Chondrocyte (in vitro differentiated cells): ENCODE results near the gene CNTNAP1. TPM values are rescaled to one million over a fixed set of nuclear protein-coding genes. Genes with fewer than 3 reads are reported as not detected.

Source experiments
- DNase-seq: peaks from one replicate; pipeline ENCODE4 v3.0.0; 2021; ENCODE audit warnings: mixed read lengths, low spot score
- H3K27ac Mint-ChIP-seq: one replicate; pipeline ENCODE4 v1.8.0; 2021; ENCODE audit warnings: mild to moderate bottlenecking, moderate library complexity, mixed read lengths; ENCODE audit not compliant: unreplicated experiment
- H3K27me3 Mint-ChIP-seq: 2 replicates; pipeline ENCODE4 v1.8.0; 2021; ENCODE audit warnings: low read depth, mixed read lengths
- H3K36me3 Mint-ChIP-seq: 2 replicates; pipeline ENCODE4 v1.8.0; 2021; ENCODE audit warnings: low read depth, mixed read lengths
- H3K4me1 Mint-ChIP-seq: 2 replicates; pipeline ENCODE4 v1.8.0; 2021; ENCODE audit warnings: low read depth, mild to moderate bottlenecking, mixed read lengths
- H3K4me3 Mint-ChIP-seq: one replicate; pipeline ENCODE4 v1.8.0; 2021; ENCODE audit warnings: mild to moderate bottlenecking, moderate library complexity, mixed read lengths; ENCODE audit not compliant: unreplicated experiment
- H3K9me3 Mint-ChIP-seq: 2 replicates; pipeline ENCODE4 v1.8.0; 2021; ENCODE audit warnings: low read depth, mixed read lengths
- total RNA-seq: library from RNA; stranded (reverse); gene quantifications from 3 replicates; pipeline ENCODE4 v1.2.1, GENCODE V29; 2021
- TF ChIP-seq, protein P1 (sequence below): fragments of 200-600 bp; sonication (generic); IDR thresholded peaks from 2 replicates; pipeline ENCODE4 v1.5.0; 2021; ENCODE audit warnings: antibody characterized with exemption, mild to moderate bottlenecking, moderate library complexity

CNTNAP1 gene
- total RNA-seq, 1 donor from 2014 or later, result 43.6 TPM

DNA sequence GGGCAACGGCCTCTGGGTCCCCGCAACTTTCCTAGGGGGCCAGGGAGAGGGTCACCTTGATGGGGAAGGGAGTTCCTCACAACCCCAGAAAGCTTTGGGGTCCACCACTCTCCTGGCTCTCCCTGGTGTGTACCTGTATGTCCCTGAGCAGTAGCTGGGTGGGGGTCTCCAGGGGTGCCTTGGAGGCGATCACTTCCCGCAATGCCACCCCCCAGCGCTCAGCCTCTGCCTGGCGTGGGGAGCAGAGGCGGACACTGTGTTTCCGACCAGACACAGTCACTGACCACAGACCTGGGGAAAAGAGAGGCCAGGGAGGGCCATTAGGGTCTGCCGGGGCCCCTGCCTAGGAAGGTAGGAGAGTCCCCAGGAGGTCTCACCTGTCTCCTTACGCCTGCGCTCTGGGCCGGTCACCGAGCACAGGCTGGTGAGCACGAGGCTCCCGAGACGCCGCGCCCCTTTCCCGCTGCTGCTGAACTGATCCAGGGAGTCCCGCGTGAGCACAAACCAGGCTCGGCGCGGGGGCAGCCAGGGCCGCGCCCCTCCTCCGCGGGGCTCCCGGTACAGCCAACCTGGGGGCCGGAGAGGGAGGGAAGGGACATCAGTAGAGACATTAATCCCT is 9.0 kb upstream of the CNTNAP1 start:
- no peak overlapping the region for H3K27ac Mint-ChIP-seq
- no peaks in the 10 kb centered on the region for H3K9me3 Mint-ChIP-seq
- peaks cover 36% of the 10 kb centered on the region for H3K4me1 Mint-ChIP-seq
- no peak overlapping the region for H3K4me3 Mint-ChIP-seq
- peaks cover 16% of the 10 kb centered on the region for H3K36me3 Mint-ChIP-seq
- H3K27me3 Mint-ChIP-seq, result no peaks in the 10 kb centered on the region
- TF ChIP-seq, protein P1, sequence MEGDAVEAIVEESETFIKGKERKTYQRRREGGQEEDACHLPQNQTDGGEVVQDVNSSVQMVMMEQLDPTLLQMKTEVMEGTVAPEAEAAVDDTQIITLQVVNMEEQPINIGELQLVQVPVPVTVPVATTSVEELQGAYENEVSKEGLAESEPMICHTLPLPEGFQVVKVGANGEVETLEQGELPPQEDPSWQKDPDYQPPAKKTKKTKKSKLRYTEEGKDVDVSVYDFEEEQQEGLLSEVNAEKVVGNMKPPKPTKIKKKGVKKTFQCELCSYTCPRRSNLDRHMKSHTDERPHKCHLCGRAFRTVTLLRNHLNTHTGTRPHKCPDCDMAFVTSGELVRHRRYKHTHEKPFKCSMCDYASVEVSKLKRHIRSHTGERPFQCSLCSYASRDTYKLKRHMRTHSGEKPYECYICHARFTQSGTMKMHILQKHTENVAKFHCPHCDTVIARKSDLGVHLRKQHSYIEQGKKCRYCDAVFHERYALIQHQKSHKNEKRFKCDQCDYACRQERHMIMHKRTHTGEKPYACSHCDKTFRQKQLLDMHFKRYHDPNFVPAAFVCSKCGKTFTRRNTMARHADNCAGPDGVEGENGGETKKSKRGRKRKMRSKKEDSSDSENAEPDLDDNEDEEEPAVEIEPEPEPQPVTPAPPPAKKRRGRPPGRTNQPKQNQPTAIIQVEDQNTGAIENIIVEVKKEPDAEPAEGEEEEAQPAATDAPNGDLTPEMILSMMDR, result no peak
- DNase-seq, result no peak

DNA sequence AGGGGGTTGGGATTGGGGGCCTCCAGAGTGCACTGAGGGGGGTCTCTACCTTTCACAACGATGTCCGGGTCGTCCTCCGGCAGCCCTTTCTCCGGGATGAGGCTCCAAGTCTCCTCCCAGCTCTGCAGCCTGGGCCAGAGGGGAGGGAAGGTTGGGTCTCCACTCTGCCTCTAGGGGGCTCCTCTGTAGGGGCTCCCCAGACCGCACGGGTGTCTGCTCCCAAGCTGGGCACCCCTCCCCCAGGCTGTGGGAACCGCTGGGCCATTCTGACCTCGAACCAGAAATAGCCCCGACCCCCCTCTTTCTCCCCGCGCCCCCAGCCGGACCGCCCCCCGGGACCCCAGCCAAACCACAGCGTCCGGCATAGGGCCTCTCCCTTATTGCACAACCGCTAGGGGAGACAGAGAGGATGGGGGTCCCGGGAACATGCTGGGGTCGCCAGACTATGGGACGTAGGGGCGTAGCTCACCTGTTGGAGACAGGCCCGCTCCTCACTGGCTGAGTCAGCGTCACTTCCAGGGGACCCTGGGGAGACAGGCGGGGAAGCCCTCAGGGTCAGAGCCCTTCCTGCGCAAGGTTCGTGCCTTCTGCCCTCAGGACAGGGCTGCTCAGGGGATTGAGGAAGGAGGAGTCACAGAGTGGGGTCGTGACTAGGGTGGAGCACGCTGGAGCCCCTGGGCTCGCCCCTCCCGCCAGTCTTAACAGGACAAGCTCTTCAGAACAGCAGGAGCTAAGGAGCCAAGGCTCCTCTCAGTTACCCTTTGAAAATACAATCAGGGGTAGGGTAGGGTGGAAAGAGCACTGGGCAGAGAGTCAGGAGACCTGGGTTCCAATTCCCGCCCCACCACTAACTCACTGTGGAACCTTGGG is 8.2 kb upstream of the CNTNAP1 start:
- peaks cover 11% of the 10 kb centered on the region for H3K36me3 Mint-ChIP-seq
- H3K27ac Mint-ChIP-seq, result peak overlapping the region; percentile 73
- no peak for DNase-seq
- peaks cover 32% of the 10 kb centered on the region for H3K4me1 Mint-ChIP-seq
- no peaks in the 10 kb centered on the region for H3K27me3 Mint-ChIP-seq
- TF ChIP-seq, protein P1, result peak; percentile 77
- peak overlapping the region; percentile 75 for H3K4me3 Mint-ChIP-seq
- H3K9me3 Mint-ChIP-seq, result no peaks in the 10 kb centered on the region

DNA sequence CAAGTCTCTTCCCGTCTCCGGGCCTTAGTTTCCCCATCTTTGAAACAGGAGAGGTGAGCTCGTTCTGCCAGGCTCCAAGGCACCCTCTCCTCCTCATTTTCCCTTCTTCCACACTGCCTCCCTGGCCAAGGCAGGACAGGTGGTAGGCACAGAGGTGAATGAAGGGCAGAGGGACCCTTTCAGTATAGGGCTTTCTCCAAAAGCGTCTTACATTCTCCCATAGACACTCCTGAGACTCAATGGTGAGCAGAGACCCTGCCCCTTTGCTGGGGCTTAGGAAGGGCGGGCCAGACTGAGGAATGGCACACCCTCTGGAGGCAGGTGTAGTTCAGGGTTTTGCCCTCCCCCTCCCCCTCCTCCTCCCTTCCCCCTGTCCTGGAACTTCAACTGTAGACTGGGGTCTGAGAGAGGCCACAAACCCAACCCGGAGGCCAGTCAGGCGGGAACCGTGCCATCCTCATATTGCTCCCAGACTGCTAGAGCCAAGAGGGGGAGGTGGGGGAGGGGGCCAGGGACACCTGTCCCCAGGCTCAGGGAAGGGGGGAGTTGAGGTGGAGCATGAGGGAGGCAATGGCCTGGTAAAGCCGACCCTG is 7.5 kb upstream of the CNTNAP1 start:
- no peaks in the 10 kb centered on the region for H3K27me3 Mint-ChIP-seq
- no peak for DNase-seq
- H3K4me3 Mint-ChIP-seq, result peak overlapping the region; percentile 75
- H3K27ac Mint-ChIP-seq, result peak overlapping the region; percentile 70
- peaks cover 8% of the 10 kb centered on the region for H3K36me3 Mint-ChIP-seq
- TF ChIP-seq, protein P1, result no peak
- peaks cover 34% of the 10 kb centered on the region for H3K4me1 Mint-ChIP-seq
- no peaks in the 10 kb centered on the region for H3K9me3 Mint-ChIP-seq

DNA sequence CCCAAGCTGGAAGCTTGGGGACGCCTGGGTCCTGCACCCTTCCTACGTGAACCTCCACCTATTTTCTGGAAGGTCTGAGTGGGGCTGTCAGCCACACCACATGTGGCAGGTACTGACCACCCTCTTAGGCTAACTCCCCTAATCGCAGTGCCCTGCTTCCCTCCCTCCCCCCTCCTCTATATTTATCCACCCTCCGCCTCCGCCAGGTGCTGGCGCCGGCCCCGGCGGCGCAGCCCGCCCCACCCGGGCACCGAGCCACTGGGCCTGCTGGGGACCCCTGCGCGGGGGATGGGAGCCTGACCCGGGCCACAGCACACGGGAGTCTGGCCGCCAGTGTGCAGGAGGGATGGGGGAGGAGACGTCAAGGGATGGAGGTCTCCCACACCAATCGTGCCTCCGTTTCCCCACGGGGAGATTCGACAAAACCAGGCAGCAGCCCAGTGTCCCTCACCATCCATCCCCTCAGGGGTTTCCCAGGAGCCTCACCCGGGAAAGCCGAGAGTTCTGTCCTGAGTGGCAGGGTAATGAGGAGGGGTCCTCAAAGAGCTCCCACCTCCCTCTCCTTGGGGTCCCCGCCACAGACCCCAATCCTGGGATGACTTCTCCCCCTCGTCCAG is 6.9 kb upstream of the CNTNAP1 start:
- TF ChIP-seq, protein P1, result no peak
- Mint-ChIP-seq H3K4me3 (peak overlapping the region; percentile 91), H3K27ac (no peak overlapping the region), H3K36me3 (peaks cover 7% of the 10 kb centered on the region), H3K4me1 (peaks cover 38% of the 10 kb centered on the region), H3K9me3 (no peaks in the 10 kb centered on the region), H3K27me3 (no peaks in the 10 kb centered on the region)
- no peak for DNase-seq

DNA sequence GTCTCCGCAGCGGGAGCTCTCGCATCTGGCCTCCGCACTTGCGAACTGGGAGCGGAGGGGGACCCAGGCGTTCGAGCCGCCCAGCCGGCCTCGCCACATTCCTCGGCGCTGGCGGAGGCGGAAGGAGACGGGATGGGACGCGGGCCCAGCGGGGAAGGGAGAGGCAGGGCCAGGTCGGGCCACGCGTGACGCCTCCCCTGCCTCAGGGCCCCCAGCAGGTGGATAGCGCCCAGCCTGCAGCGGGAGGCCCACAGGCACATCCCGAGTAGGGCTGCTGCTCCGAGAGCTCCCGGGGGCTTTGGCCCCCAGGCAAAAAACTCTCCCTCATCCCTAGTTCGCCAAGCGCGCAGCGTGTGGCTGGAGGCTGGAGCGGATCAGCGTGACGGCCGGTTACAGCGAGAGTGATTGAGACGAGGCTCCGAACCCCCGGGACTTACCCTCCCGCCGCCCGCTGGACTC is 6.3 kb upstream of the CNTNAP1 start:
- Mint-ChIP-seq H3K9me3 (no peaks in the 10 kb centered on the region), H3K27ac (peak overlapping the region; percentile 91), H3K4me3 (peak overlapping the region; percentile 91), H3K36me3 (peaks cover 4% of the 10 kb centered on the region), H3K27me3 (no peaks in the 10 kb centered on the region), H3K4me1 (peaks cover 42% of the 10 kb centered on the region)
- no peak for DNase-seq
- TF ChIP-seq, protein P1, result no peak
